GM04504 (cell line): ENCODE results near the gene PRCD.

Experiments
- DNase-seq: peaks from one replicate; pipeline ENCODE4 v3.0.0-alpha.2; 2012; ENCODE audit warnings: low read depth

PRCD gene

GRCh38 chr17:76539631-76540271, at the start of gene PRCD:
PRCD (plus strand) TSS chr17:76540044; CDS start chr17:76540142, 98 bp downstream.
- DNase-seq: no peak

DNA sequence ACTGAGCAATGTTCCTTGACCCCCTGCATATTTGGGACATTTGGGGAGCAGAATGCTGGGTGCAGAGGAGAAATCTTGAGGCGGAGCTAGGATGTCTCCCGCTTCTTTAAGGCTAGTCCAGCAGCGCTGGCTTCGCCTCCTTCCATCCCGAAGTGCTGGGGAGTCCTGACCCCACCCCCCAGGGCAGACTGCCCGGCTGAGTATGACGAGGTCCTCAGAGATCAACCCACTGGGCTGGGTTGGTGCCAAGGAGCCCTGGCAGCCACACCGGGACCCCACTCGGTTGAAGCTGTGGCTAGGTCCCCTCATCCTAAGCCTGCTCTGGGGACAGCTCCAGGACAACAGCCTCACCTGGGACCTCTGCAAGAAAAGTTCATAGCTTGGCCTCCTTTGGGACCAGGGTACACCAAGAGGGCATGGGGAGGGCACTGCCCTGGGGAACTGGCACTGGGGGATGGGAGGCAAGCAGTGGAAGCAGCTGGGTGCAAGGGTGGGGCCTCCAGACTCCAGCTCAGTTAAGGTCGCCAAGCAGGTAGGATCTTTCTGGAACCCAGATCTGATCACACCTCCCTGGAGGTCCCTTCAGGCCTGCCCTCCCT, 49.6 kb upstream of the PRCD start:
- no peak for DNase-seq

- no peak for DNase-seq
Observed at GRCh38 chr17:76491271-76492122, 48.3 kb upstream of the PRCD start.

DNA sequence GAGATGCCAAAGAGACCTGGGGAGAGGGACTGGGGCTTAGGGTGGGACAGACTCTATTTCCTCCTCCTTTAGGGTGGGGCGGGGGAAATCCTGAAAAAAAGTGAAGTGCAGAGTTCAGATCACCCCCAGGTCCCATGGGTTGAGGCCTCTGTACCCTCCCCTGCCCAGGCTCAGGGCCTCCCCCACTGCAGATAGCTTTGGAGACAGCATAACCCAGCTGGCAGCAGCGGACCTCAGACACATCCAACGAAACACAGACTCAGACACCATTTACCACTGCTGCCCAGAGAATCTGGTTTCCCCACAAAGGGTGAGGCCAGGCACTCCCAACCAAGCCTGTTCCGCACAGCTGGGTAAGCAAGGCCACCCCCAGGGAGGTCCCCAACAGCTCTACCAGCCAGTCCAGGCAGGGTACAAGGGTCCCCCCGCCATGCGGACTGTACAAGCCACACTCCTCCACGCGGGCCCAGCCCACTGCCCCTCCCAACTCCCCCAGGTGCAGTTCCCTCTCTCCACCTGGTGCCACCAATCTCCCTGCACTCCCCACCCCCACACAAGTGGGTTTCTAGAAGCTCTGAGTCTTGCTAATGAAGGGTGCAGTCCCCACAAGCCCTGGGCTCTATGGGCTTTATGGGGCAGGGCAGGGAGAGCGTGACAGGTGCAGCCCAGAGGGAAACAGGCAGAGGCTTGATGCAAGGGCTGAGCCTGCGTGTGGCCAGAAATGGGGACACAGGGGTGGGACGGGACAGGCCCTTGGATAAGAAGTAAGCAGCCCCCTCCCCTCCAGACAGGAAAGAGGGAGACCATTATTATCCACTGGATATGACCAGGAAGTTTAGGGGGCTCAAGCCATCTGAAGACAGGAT, 47.5 kb upstream of the PRCD start:
- DNase-seq: no peak

GRCh38 chr17:76492989-76493501, 46.8 kb upstream of the PRCD start:
- peak; percentile 18 for DNase-seq

DNA sequence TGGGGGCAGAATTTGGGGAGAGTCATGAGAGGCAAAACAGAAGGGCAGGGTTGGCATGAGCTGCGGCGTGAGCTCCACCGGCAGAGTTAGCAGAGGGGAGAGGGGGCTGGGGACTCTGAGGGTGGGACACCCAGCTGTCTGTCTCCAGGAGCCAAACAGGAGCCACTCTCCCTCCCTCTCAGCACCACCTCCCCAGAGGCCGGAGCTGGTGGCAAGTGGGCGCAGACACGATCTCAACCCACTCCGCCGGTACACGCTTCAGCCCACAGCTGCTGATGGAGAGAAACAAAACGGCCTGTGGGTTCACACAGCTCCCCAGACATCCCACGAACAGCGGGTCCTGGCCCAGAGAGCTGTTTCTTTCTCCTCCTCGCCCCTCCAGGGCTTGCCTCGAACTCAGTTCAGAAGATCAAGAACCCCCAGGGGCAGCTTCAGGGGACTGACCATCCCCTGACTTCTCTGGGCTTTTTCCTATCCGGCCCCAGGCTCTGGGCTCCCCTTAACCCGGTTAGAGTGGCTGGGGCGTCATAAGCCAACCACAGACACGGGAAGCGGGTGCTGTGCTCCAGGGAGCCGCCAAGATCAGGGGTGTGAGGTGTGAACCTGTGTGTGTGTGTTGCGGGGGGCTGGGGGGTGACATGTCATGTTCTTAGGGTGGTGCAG, 46.2 kb upstream of the PRCD start:
- DNase-seq: no peak

- no peak for DNase-seq
Observed at GRCh38 chr17:76495663-76496400, 44.0 kb upstream of the PRCD start.

GRCh38 chr17:76496464-76496863, 43.4 kb upstream of the PRCD start:
- no peak for DNase-seq

- DNase-seq: no peak
Observed at GRCh38 chr17:76497699-76497978, 42.2 kb upstream of the PRCD start.

DNA sequence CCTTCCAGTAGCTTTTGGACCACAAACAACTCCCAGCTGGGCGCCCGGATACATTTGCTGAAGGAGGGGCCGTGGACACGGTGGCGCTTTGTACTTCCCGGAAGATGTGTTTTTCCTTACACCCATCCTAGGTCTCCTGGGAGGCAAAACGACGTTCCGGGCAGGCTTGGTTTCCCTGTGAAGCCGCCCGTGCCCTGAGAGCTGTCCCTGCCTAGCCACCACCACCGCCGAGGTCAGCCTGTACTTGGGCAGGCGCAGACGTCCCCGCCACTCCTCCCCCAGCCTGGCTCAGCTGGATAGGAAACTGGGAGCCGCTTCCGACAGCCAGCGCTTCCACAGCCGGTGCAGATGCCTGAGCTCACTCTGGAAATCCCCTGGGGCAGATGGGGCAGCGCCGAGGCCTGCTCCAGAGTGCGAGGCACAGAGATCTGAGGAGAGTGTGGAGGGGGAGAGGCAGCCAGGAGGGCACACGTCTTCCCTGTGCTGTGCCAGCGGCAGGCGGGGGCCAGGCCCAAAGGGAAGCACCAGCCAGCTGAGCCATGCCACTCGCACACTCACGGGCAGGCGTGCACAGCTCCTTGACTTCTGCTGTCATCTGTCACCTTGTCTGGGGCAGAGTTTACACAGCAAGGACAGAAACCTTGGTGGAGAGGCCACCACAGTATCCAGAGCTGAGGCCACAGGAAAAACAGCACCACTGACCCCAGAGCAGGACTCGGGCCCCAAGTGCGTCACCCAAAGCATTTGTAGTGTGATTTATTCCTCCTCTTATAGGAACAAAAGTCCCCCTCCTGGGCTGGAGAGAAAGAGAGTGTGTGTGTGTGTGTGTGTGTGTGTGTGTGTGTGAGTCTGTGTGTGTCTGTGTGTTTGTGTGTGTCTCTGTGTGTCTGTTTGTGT, 41.6 kb upstream of the PRCD start:
- peak; percentile 60 for DNase-seq

- DNase-seq: no peak
Observed at GRCh38 chr17:76498876-76499251, 41.0 kb upstream of the PRCD start.

DNA sequence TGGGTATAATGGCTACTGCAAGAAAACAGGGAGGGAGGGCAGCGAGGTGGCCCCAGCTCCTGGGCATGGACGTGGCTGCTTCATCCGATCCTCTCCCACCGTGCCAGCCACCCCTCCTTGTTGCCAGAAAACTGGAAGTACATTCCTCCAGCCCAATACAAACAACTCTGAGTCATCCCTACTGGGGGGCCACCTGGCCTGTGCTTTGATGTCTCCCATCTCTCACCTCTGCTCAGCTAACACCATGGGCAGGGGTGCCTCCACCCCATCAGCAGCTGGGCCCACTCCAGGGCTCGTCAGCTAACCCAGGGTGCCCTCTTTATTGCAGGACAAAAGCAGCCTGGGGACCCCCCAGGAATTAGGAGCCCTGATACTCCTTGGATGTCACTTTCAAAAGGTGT, 40.6 kb upstream of the PRCD start:
- DNase-seq: no peak

DNA sequence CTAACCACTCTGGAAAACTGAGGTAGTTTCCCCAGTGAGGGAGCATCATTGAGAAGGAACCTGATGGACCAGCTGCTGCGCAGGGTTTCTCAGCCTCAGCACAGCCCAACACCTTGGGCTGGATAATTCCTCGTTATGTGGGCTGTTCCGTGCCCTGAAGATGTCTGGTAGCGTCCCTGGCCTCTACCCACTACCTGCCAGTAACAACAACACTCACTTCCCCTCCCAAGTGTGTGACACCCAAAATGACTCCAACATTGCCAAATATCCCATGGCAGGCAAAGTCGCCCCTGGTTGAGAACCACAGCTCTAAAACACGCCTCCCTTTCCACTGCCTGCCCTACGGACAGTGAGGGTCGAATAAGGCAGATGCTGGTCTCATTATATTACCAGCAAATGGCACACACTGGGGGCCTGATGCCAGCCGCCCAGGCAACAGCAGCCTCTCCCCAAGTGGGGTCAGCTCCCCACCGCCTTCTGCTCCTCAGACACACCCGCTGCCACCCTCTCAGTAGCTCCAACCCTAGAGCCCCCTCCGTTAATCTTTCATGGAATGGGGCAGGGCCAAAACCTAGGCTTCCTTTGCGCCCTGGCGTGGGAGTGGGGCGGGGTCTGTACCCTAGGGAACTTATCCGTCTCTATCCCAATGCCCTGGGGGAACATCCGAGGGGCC, 39.6 kb upstream of the PRCD start:
- DNase-seq: no peak

DNA sequence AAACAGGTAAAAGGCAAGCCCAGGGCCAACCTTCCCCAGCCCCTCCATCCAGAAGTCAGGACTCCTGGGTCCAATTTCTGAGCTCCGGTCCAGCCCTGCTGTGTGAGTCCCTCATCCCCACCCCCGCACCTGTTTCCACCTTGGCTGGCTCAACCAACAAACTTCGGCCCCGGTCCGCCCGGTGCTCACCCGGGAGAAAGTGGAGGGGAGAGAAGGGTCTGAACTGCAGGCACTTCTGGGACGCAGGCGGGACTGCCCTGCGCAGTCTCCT, 39.2 kb upstream of the PRCD start:
- DNase-seq: no peak

DNA sequence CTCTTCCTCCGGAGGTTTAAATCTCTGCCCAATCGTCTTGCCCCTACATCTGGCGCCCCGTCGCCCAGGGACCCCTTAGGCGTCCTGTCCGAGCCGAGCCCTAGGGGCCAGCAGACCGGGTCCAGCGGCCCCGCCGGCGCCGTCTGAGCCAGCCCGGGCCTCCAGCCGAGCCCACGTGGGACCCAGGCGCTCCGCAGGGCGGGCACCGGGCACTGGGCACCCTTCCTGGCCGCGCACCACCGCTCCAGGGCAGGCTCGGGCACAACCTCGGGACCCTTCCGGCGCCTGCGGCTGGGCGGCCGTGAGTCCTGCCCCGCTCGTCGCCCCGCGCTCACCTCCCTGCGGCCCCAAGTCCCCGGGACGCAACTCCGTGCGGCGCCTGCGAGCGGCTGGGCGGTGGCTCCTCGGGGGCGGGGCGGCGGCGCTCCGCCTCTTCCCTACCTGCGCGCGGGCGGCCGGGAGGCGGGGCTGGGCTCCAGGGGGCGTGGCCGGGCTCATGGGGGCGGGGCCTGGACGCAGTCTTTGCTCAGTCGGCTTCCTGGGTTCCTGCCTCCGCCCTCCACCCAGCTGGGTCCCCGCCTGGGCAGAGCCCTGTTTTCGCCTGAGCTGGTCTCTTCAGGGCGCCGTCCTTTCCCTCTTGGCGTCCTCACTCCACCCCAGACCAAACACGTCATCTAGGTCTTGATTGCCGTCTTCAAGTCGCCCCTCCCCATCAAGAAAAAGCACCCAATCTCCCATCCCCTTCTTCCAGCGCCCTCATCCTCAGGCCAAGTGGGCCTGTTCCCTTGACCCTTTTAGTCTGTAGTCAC, 38.6 kb upstream of the PRCD start, which contains the start of gene RHBDF2:
TSS of gene RHBDF2 (minus strand) at position 406 of the 809 bp plus-strand sequence. CDS start 19,899 bp downstream, outside the sequence.
- peak; percentile 44 for DNase-seq

DNA sequence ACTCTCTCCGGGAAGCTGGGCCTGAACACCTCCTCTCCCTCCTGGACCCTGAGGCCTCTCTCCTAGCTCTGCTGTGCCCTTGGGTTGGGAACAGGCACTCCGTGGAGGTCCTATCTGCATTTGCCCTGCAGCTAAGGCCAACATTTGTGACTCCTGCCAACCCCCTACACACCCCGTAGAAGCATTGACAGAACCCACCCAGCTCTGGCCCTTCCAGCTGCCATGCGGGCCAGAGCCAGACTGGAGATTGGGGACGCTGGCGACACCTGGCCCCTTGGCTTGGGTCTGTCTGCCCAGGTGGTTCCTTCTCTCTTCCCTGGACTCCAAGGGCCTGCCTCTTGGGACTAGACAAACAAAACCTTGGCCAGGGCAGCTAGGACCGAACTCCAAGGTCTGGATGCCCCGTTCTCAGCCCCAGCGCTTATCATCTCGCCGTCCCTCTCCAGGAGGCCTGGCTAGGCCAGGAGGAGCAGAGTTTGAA, 38.0 kb upstream of the PRCD start:
- no peak for DNase-seq

- no peak for DNase-seq
Observed at GRCh38 chr17:76502341-76503211, 37.3 kb upstream of the PRCD start.
